HG03521 (cell line): ENCODE results near the gene PAX9.

Source experiments
- ATAC-seq: cut with Tn5 transposase; IDR thresholded peaks from one replicate; pipeline ENCODE4 v1.9.1; 2021; ENCODE audit warnings: mild to moderate bottlenecking, moderate library complexity; ENCODE audit not compliant: unreplicated experiment

Gene PAX9

DNA sequence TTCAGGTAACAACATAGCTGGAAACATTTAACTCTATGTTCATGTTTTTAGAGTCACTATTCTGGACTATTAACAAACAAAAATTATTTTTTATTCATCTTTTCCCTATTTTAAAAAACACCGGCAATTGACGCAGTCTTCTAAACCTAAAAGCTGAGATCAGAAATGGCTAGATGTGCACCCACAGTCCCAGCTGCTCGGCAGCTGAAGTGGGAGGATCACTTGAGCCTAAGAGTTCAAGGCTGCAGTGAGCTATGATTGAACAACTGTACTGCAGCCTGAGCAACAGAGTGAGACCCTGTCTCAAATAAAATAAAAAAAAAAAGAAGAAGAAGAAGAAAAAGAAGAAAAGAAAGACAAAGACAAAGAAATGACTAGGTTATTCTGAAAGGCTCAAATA lies 64.5 kb downstream of the PAX9 start:
- ATAC-seq: no peak
